ENCODE results near the gene MAGEL2.
"Not testable (repeated sequence)": the region's sequence is repeated elsewhere in the genome, so short reads cannot be mapped to it uniquely, and the experiment has no call there.

MAGEL2 gene

GRCh38 chr15:23616536-23616935 lies 31.1 kb downstream of the MAGEL2 start:
- no peak for FAIRE-seq
- DNase-seq (ENCODE audit: insufficient read length, low spot score), result no peak

- no peak for DNase-seq (ENCODE audit: insufficient read length, low spot score)
- FAIRE-seq, result no peak
Observed at GRCh38 chr15:23606226-23606625, 41.4 kb downstream of the MAGEL2 start.

- no peak for DNase-seq (ENCODE audit: insufficient read length, low spot score)
- FAIRE-seq, result no peak
Observed at GRCh38 chr15:23602124-23602523, 45.5 kb downstream of the MAGEL2 start.

GRCh38 chr15:23599053-23599452 lies 48.6 kb downstream of the MAGEL2 start:
- no peak for FAIRE-seq
- no peak for DNase-seq (ENCODE audit: insufficient read length, low spot score)

DNA sequence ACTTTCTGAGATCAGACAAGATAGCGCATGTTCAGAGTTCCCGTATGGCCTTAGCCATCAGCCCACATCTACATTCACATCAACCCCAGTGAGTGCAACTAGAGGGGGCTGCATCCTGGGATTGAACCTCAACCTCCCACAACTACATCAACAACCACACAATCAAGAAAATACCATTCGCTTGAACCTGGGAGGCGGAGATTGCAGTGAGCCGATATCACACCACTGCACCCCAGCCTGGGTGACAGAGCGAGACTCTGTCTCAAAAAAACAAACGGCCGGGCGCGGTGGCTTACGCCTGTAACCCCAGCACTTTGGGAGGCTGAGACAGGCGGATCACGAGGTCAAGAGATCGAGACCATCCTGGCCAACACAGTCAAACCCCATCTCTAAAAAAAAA lies 50.4 kb downstream of the MAGEL2 start:
- DNase-seq (ENCODE audit: insufficient read length, low spot score); FAIRE-seq: not testable (repeated sequence)

GRCh38 chr15:23596736-23597135 lies 50.9 kb downstream of the MAGEL2 start:
- FAIRE-seq (no peak), DNase-seq (ENCODE audit: insufficient read length, low spot score) (no peak)

GRCh38 chr15:23595368-23595767 lies 52.3 kb downstream of the MAGEL2 start:
- DNase-seq (ENCODE audit: insufficient read length, low spot score) (no peak), FAIRE-seq (no peak)

DNA sequence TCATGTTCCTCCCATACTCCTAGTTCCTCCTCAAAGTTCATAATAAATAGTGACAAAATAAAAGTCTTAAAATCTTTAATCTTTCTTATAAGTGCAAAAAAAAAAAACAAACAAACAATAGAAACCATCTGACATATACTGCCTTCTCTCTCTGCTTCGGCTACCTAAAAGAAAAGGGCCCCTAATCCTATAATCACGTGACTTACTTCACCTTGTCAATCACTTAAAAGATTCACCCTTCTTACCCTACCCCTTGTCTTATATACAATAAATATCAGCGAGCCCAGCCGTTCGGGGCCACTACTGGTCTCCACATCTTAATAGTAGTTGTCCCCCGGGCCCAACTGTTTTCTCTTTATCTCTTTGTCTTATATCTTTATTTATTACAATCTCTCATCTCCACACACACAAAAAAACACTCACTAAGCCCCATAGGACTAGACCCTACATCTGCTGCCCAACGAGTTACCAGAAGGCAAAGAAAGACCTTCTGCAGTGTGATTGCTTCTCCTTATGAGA lies 53.4 kb downstream of the MAGEL2 start:
- FAIRE-seq, result no peak

More for the DNA sequence above, 53.4 kb downstream of the MAGEL2 start:
- no peak for DNase-seq (ENCODE audit: insufficient read length, low spot score)
